ENCODE data around the gene USP35.

Gene USP35

DNA sequence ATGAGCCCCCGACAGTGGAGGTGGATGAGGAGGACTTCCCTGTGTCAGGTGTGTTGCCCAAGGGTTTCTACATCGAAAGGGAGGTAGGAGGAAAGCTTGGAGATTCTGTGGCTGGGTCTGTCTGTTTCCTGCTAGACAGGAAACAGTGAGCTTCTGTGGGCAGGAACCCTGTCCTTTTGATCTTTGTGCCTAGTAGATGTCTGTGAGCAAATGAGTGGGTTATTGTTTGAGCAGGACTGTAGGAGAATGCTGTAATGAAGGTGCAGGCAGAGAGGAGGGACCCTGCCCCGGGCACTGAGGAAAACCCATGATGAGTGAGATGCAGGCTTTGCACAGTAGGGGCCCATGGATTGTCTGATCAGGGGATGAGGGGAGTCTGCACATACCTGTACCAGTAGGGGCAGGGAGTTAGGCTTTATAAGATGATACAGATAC is 14.0 kb downstream of the USP35 start:
- no peaks in the 10 kb centered on the region for H3F3A ChIP-seq (ENCODE audit: insufficient read depth, low read length)
- H3K9me2 ChIP-seq (replicated peaks; ENCODE audit: insufficient read depth, low read length): no peaks in the 10 kb centered on the region
- H3K27me3 ChIP-seq (replicated peaks; ENCODE audit: insufficient read depth, low read length): no peaks in the 10 kb centered on the region
- no peak overlapping the region for H3K9ac ChIP-seq (ENCODE audit: low read length)
- H3K36me3 ChIP-seq (replicated peaks; ENCODE audit: insufficient read depth, low read length): no peaks in the 10 kb centered on the region
- peak overlapping the region; percentile 19; the same call in 1 of the 2 replicates for H2AFZ ChIP-seq (ENCODE audit: low read length)
- TF ChIP-seq EZH2 (optimal IDR thresholded peaks at IDR 0.05; ENCODE audit: low read depth, low read length) (no peak), EZH2phosphoT487 (IDR thresholded peaks at IDR 0.05; ENCODE audit: low read length) (no peak)
- TF ChIP-seq, protein P1, sequence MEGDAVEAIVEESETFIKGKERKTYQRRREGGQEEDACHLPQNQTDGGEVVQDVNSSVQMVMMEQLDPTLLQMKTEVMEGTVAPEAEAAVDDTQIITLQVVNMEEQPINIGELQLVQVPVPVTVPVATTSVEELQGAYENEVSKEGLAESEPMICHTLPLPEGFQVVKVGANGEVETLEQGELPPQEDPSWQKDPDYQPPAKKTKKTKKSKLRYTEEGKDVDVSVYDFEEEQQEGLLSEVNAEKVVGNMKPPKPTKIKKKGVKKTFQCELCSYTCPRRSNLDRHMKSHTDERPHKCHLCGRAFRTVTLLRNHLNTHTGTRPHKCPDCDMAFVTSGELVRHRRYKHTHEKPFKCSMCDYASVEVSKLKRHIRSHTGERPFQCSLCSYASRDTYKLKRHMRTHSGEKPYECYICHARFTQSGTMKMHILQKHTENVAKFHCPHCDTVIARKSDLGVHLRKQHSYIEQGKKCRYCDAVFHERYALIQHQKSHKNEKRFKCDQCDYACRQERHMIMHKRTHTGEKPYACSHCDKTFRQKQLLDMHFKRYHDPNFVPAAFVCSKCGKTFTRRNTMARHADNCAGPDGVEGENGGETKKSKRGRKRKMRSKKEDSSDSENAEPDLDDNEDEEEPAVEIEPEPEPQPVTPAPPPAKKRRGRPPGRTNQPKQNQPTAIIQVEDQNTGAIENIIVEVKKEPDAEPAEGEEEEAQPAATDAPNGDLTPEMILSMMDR (IDR thresholded peaks at IDR 0.05; ENCODE audit: low read length): no peak
- H3K79me2 ChIP-seq (ENCODE audit: low read length): no peaks in the 10 kb centered on the region
- peaks cover 10% of the 10 kb centered on the region for H3K4me1 ChIP-seq (ENCODE audit: low read length)
- H3K4me2 ChIP-seq (ENCODE audit: low read depth, low read length): peak overlapping the region; percentile 33; the same call in 1 of the 2 replicates
- no peaks in the 10 kb centered on the region for H4K20me1 ChIP-seq (ENCODE audit: insufficient read depth, low read length)
- no peaks in the 10 kb centered on the region for H3K9me3 ChIP-seq (replicated peaks; ENCODE audit: insufficient read depth, low read length)
- peak; percentile 53 for DNase-seq
- no peak overlapping the region for H3K4me3 ChIP-seq (ENCODE audit: low read length)
- no peak overlapping the region for H3K27ac ChIP-seq (ENCODE audit: low read length)

DNA sequence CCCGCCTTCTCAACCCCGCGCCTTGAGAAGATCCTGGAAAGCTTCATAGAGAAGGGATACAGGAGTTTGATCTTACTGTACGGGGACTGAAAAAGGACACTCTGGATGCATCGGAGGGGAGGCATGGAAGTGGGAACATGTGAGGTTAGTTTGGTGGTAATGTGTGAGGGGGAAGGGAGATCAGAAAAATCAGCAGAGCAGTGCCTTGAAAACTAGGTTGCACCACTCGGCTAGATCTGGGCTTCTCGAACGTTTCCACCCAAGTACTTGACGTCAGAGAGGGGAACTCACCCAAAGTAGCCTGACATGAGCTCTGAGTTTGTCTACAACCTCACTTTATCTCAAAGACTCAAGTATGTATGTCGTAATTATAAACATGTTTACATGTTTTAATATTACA is 14.5 kb downstream of the USP35 start:
- H3K9ac ChIP-seq (ENCODE audit: low read length): no peak overlapping the region
- no peak overlapping the region for H3K27ac ChIP-seq (ENCODE audit: low read length)
- no peaks in the 10 kb centered on the region for H3K79me2 ChIP-seq (ENCODE audit: low read length)
- H3K36me3 ChIP-seq (replicated peaks; ENCODE audit: insufficient read depth, low read length): no peaks in the 10 kb centered on the region
- H3K9me3 ChIP-seq (replicated peaks; ENCODE audit: insufficient read depth, low read length): no peaks in the 10 kb centered on the region
- peaks cover 10% of the 10 kb centered on the region for H3K4me1 ChIP-seq (ENCODE audit: low read length)
- H3K9me2 ChIP-seq (replicated peaks; ENCODE audit: insufficient read depth, low read length): no peaks in the 10 kb centered on the region
- TF ChIP-seq EZH2phosphoT487 (IDR thresholded peaks at IDR 0.05; ENCODE audit: low read length): no peak
- TF ChIP-seq, protein P1 (IDR thresholded peaks at IDR 0.05; ENCODE audit: low read length): no peak
- no peak for TF ChIP-seq EZH2 (optimal IDR thresholded peaks at IDR 0.05; ENCODE audit: low read depth, low read length)
- no peaks in the 10 kb centered on the region for H3F3A ChIP-seq (ENCODE audit: insufficient read depth, low read length)
- H4K20me1 ChIP-seq (ENCODE audit: insufficient read depth, low read length): no peaks in the 10 kb centered on the region
- H3K27me3 ChIP-seq (replicated peaks; ENCODE audit: insufficient read depth, low read length): no peaks in the 10 kb centered on the region
- H2AFZ ChIP-seq (ENCODE audit: low read length): no peak overlapping the region
- H3K4me3 ChIP-seq (ENCODE audit: low read length): no peak overlapping the region
- no peak for DNase-seq
- peak overlapping the region; percentile 33; the same call in 1 of the 2 replicates for H3K4me2 ChIP-seq (ENCODE audit: low read depth, low read length)

DNA sequence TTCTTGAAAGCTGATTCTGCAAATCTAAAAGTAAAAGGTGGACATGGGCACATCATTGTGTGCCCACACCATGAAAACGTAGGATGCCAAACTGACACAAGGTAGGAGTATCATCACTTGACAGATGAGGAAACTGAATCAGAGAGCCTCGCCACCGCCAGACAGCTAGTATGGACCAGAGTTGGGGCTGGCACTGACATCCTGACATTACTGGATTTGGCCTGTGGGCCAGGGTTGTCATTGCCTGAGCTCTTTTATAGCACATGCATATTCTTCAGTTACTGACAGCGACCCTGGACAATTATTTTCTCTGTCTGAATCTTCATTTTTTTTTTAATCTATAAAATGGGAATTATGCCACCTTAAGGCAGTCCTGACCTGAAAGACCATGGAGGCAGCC is 16.5 kb downstream of the USP35 start:
- Histone ChIP-seq H3K27me3 (replicated peaks; ENCODE audit: insufficient read depth, low read length) (no peaks in the 10 kb centered on the region), H3K36me3 (replicated peaks; ENCODE audit: insufficient read depth, low read length) (no peaks in the 10 kb centered on the region), H2AFZ (ENCODE audit: low read length) (no peak overlapping the region), H3K4me3 (ENCODE audit: low read length) (no peak overlapping the region), H3K27ac (ENCODE audit: low read length) (no peak overlapping the region), H3F3A (ENCODE audit: insufficient read depth, low read length) (no peaks in the 10 kb centered on the region), H3K9me2 (replicated peaks; ENCODE audit: insufficient read depth, low read length) (no peaks in the 10 kb centered on the region), H3K4me2 (ENCODE audit: low read depth, low read length) (no peak overlapping the region), H4K20me1 (ENCODE audit: insufficient read depth, low read length) (no peaks in the 10 kb centered on the region), H3K79me2 (ENCODE audit: low read length) (no peaks in the 10 kb centered on the region), H3K9me3 (replicated peaks; ENCODE audit: insufficient read depth, low read length) (no peaks in the 10 kb centered on the region), H3K4me1 (ENCODE audit: low read length) (peaks cover 10% of the 10 kb centered on the region), H3K9ac (ENCODE audit: low read length) (no peak overlapping the region)
- no peak for DNase-seq
- TF ChIP-seq EZH2 (optimal IDR thresholded peaks at IDR 0.05; ENCODE audit: low read depth, low read length) (no peak), EZH2phosphoT487 (IDR thresholded peaks at IDR 0.05; ENCODE audit: low read length) (no peak)
- TF ChIP-seq, protein P1 (IDR thresholded peaks at IDR 0.05; ENCODE audit: low read length): no peak
